ENCODE results near the gene ARID4A. TPM values are rescaled to one million over a fixed set of nuclear protein-coding genes. Genes with fewer than 3 reads are reported as not detected.
A peak's percentile ranks its signal among the peaks of the same experiment; 100 is the strongest.

The ARID4A gene
- total and polyA plus RNA-seq, 9 of the 15 experiments (the other 6 are each of a cell fraction or from before 2014, with no cell fraction given) = 2.4 to 11.5 (median 8.7) TPM

- TF ChIP-seq ZBTB26 (CRISPR knock-in tag; IDR thresholded peaks at IDR 0.05) (no peak), ZKSCAN8 (CRISPR knock-in tag; IDR thresholded peaks at IDR 0.05) (peak; percentile 98), MTF1 (CRISPR knock-in tag; IDR thresholded peaks at IDR 0.05; ENCODE audit: borderline replicate concordance) (no peak), CBFA2T2 (conservative IDR thresholded peaks at IDR 0.05) (no peak), ZNF699 (CRISPR knock-in tag; IDR thresholded peaks at IDR 0.05; ENCODE audit: insufficient replicate concordance) (no peak), ZNF23 (CRISPR knock-in tag; IDR thresholded peaks at IDR 0.05) (no peak), GATAD2B (IDR thresholded peaks at IDR 0.05; ENCODE audit: borderline replicate concordance) (no peak), CEBPB (tag; IDR thresholded peaks at IDR 0.05) (peak; percentile 93), ZNF407 (IDR thresholded peaks at IDR 0.05; ENCODE audit: low read depth) (no peak), DPF2 (IDR thresholded peaks at IDR 0.05) (no peak), FUS (optimal IDR thresholded peaks at IDR 0.05; ENCODE audit: low read depth, low read length) (no peak), U2AF2 (optimal IDR thresholded peaks at IDR 0.05; ENCODE audit: low read depth, low read length) (no peak), PHF8 (IDR thresholded peaks at IDR 0.05; ENCODE audit: borderline replicate concordance, low read length) (peak; percentile 81)
- TF ChIP-seq, protein P1, sequence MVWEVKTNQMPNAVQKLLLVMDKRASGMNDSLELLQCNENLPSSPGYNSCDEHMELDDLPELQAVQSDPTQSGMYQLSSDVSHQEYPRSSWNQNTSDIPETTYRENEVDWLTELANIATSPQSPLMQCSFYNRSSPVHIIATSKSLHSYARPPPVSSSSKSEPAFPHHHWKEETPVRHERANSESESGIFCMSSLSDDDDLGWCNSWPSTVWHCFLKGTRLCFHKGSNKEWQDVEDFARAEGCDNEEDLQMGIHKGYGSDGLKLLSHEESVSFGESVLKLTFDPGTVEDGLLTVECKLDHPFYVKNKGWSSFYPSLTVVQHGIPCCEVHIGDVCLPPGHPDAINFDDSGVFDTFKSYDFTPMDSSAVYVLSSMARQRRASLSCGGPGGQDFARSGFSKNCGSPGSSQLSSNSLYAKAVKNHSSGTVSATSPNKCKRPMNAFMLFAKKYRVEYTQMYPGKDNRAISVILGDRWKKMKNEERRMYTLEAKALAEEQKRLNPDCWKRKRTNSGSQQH (CRISPR knock-in tag; IDR thresholded peaks at IDR 0.05) = no peak
- TF ChIP-seq, protein P2, sequence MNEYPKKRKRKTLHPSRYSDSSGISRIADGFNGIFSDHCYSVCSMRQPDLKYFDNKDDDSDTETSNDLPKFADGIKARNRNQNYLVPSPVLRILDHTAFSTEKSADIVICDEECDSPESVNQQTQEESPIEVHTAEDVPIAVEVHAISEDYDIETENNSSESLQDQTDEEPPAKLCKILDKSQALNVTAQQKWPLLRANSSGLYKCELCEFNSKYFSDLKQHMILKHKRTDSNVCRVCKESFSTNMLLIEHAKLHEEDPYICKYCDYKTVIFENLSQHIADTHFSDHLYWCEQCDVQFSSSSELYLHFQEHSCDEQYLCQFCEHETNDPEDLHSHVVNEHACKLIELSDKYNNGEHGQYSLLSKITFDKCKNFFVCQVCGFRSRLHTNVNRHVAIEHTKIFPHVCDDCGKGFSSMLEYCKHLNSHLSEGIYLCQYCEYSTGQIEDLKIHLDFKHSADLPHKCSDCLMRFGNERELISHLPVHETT (CRISPR knock-in tag; conservative IDR thresholded peaks at IDR 0.05 in 1 of 2, IDR thresholded peaks at IDR 0.05 in 1 of 2) = peak in 1 of 2 experiments; percentile 99; a peak in 2 of 4 replicates
These were observed 436 bp upstream of the ARID4A start (continued) for GRCh38 chr14:58297762-58298476.
